Pancreas (tissue), 10 donors: ENCODE data around the gene CFAP119. TPM values are rescaled to one million over a fixed set of nuclear protein-coding genes. Genes with fewer than 3 reads are reported as not detected.

Experiments used
- ATAC-seq, 4 donors: fragments of 200-7000 bp; cut with Tn5 transposase; one replicate each; pipeline versions ENCODE4 v1.8.0 to v1.9.1; 2020; ENCODE audit warnings: mild to moderate bottlenecking in 4 of 4, moderate library complexity in 4 of 4
- DNase-seq, 6 donors: peaks; one replicate each; pipeline ENCODE4 v3.0.0-alpha.2; 2020
- FAIRE-seq: peaks from 2 replicates; lab custom pipeline; 2012; peaks lifted over from hg19 to GRCh38; lab: Jason Lieb, UNC
- H3K27ac ChIP-seq, 4 donors: fragments of 200-600 bp; sonication (generic); 1 replicate in 3 of 4; 2 replicates in 1 of 4; pipeline versions ENCODE4 v1.5.0 to v1.8.0; 2020
- H3K27me3 ChIP-seq, 4 donors: fragments of 200-600 bp; one replicate each; pipeline ENCODE4 v1.8.0; 2021
- H3K36me3 ChIP-seq, 3 donors: fragments of 200-600 bp; sonication (generic) in 1 of 3; one replicate each; pipeline versions ENCODE4 v1.5.0 to v1.8.0; 2020 to 2021
- H3K4me1 ChIP-seq, 3 donors: fragments of 200-600 bp; one replicate each; pipeline ENCODE4 v1.8.0; 2021
- H3K4me3 ChIP-seq, 4 donors: fragments of 200-600 bp; sonication (generic) in 2 of 4; one replicate each; pipeline versions ENCODE4 v1.5.0 to v1.8.0; 2020 to 2021
- H3K9me3 ChIP-seq, 4 donors: fragments of 200-600 bp; one replicate each; pipeline ENCODE4 v1.8.0; 2021
- CTCF ChIP-seq, 4 donors: fragments of 200-600 bp; sonication (generic) in 3 of 4; IDR thresholded peaks; one replicate each; pipeline versions ENCODE4 v1.5.0 to v1.8.0; 2021; ENCODE audit warnings: antibody characterized with exemption in 4 of 4
- WGBS, 2 donors: extraction: QIAGEN DNeasy Blood & Tissue Kit; methylation state at CpG; one replicate each; pipeline ENCODE4 v1.1.7; 2013; 5-methylcytosine and 5-hydroxymethylcytosine counted together
- intact Hi-C, 3 donors: fragments of 100-400 bp; cut with DNase I; formaldehyde crosslinking; loops; one replicate each; pipeline versions ENCODE4 v1.11.1 to v1.14.2; 2022
- polyA plus RNA-seq, 2 donors: library from polyadenylated mRNA; stranded (reverse); fragments of 200-250 nt; gene quantifications; one replicate each; pipeline ENCODE4 v1.2.3, GENCODE V29; 2013
- total RNA-seq, 6 donors: library from RNA; stranded (reverse); fragmentation: NEBNext Ultra II Directional in 4 of 6; extraction: Animal tissue kit (Norgen Biotek cat#: 25700) in 4 of 6; gene quantifications; one replicate each; pipeline versions ENCODE4 v1.2.1 to v1.2.4, GENCODE V29; 2021 to 2023
- donor health status: healthy with polysubstance abuse.
- donor health status: DM: no; HTN: no; CAD: no; lungs with moderate emphysema.
- donor health status: DM: no; HTN: no; CAD: no.
- donor health status: control.
- donor health status: control.
- donor health status: Bipolar disorder and iron deficiency.
- donor health status: DM: yes; HTN: yes; CAD: no.
- donor health status: DM: no; HTN: no; CAD: no.
- donor health status: DM: no; HTN: no; CAD: no.
- donor health status: DM: yes; HTN: yes; CAD: no.

The CFAP119 gene
- total and polyA plus RNA-seq, 8 donors = 1.7 to 32.1 (median 3.4) TPM

GRCh38 chr16:30728321-30728720, 33.5 kb downstream of the CFAP119 start:
- TF ChIP-seq CTCF (IDR thresholded peaks at IDR 0.05) = no peak
- Histone ChIP-seq H3K36me3 (peaks cover 5 to 76% (median 43%) of the 10 kb centered on the region in 3 donors), H3K27me3 (no peaks in the 10 kb centered on the region), H3K9me3 (no peaks in the 10 kb centered on the region), H3K27ac (no peak overlapping the region), H3K4me1 (peaks cover 0 to 5% (median 0%) of the 10 kb centered on the region in 3 donors), H3K4me3 (no peak overlapping the region)
- intact Hi-C loops = no loop called here
- DNase-seq = peak in 1 of 6 donors; percentile 7
- WGBS, 2 donors = 89 to 92% methylated on average over 6 of the region's 6 CpGs
- no peak for FAIRE-seq
- no peak for ATAC-seq

- ATAC-seq = peak in 1 of 4 donors; percentile 7
- no peak for FAIRE-seq
- Histone ChIP-seq H3K36me3 (peaks cover 14 to 81% (median 50%) of the 10 kb centered on the region in 3 donors), H3K9me3 (no peaks in the 10 kb centered on the region), H3K4me1 (peaks cover 0 to 5% (median 0%) of the 10 kb centered on the region in 3 donors), H3K4me3 (no peak overlapping the region), H3K27me3 (no peaks in the 10 kb centered on the region), H3K27ac (no peak overlapping the region)
- TF ChIP-seq CTCF (IDR thresholded peaks at IDR 0.05) = no peak
- DNase-seq = peak in 1 of 6 donors; percentile 3
- 90 to 91% methylated on average over 3 of the region's 3 CpGs for WGBS, 2 donors
- intact Hi-C loops = no loop called here
Observed at GRCh38 chr16:30725418-30725792, 36.5 kb downstream of the CFAP119 start.

GRCh38 chr16:30724641-30725417, 37.0 kb downstream of the CFAP119 start:
- WGBS, 2 donors = 72 to 79% methylated on average over 23 of the region's 23 CpGs
- DNase-seq (peak in 2 of 6 donors; percentile 57 to 58), ATAC-seq (peak in 3 of 4 donors; percentile 48 to 66 (median 52)), FAIRE-seq (no peak)
- Histone ChIP-seq H3K36me3 (peaks cover 16 to 81% (median 53%) of the 10 kb centered on the region in 3 donors), H3K4me3 (no peak overlapping the region), H3K9me3 (no peaks in the 10 kb centered on the region), H3K4me1 (peaks cover 0 to 5% (median 0%) of the 10 kb centered on the region in 3 donors), H3K27me3 (no peaks in the 10 kb centered on the region), H3K27ac (no peak overlapping the region)
- no peak for TF ChIP-seq CTCF (IDR thresholded peaks at IDR 0.05)
- intact Hi-C loops = no loop called here

- peaks cover 20 to 80% (median 58%) of the 10 kb centered on the region in 3 donors for H3K36me3 ChIP-seq
- DNase-seq (peak in 2 of 6 donors; percentile 37 to 49), FAIRE-seq (no peak), ATAC-seq (no peak)
- H3K27ac ChIP-seq = no peak overlapping the region
- WGBS, 2 donors = 89 to 96% methylated on average over 12 of the region's 12 CpGs
- no peak overlapping the region for H3K4me3 ChIP-seq
- no peaks in the 10 kb centered on the region for H3K9me3 ChIP-seq
- peaks cover 0 to 5% (median 0%) of the 10 kb centered on the region in 3 donors for H3K4me1 ChIP-seq
- intact Hi-C loops = no loop called here
- TF ChIP-seq CTCF (IDR thresholded peaks at IDR 0.05) = no peak
- H3K27me3 ChIP-seq = no peaks in the 10 kb centered on the region
Observed at GRCh38 chr16:30723725-30724355, 38.0 kb downstream of the CFAP119 start.
